Measurements from ENCODE around the gene ANKFN1. TPM values are rescaled to one million over a fixed set of nuclear protein-coding genes. Genes with fewer than 3 reads are reported as not detected.

Gene ANKFN1
- total RNA-seq, 1 donor from 2014 or later = not detected

DNA sequence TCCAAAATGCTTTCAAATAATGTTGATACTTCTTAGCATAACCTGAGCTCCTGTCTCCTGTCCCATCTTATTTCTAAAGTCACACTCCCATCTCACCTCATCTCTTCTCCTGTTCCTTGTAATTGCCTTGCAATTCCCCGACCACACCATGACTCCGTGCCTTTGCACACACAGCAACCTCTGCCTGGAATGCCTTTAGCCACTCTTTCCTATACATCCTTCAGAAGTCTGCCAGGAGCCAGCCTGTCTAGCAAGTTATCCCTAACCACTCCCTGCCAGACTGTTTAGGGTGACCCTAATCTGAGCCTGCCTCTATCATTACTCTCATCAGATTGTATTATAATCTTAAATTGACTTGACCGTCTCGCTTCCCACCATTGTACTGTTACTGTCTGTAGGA is 272.2 kb downstream of the ANKFN1 start:
- no peaks in the 10 kb centered on the region for H3K36me3 Mint-ChIP-seq (ENCODE audit: low read depth, unreplicated experiment)
- FAIRE-seq = no peak
- H3K79me2 ChIP-seq (ENCODE audit: insufficient read depth, low read length) = no peaks in the 10 kb centered on the region
- no peaks in the 10 kb centered on the region for H3K4me1 ChIP-seq (ENCODE audit: insufficient read depth, low read length)
- H3K27ac ChIP-seq (ENCODE audit: low read depth, low read length) = no peak overlapping the region
- H3K9me3 ChIP-seq (ENCODE audit: insufficient read depth, low read depth, low read length) = no peaks in the 10 kb centered on the region
- no peak for DNase-seq (ENCODE audit: low read depth)
- TF ChIP-seq, protein P1, sequence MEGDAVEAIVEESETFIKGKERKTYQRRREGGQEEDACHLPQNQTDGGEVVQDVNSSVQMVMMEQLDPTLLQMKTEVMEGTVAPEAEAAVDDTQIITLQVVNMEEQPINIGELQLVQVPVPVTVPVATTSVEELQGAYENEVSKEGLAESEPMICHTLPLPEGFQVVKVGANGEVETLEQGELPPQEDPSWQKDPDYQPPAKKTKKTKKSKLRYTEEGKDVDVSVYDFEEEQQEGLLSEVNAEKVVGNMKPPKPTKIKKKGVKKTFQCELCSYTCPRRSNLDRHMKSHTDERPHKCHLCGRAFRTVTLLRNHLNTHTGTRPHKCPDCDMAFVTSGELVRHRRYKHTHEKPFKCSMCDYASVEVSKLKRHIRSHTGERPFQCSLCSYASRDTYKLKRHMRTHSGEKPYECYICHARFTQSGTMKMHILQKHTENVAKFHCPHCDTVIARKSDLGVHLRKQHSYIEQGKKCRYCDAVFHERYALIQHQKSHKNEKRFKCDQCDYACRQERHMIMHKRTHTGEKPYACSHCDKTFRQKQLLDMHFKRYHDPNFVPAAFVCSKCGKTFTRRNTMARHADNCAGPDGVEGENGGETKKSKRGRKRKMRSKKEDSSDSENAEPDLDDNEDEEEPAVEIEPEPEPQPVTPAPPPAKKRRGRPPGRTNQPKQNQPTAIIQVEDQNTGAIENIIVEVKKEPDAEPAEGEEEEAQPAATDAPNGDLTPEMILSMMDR (IDR thresholded peaks at IDR 0.05; ENCODE audit: insufficient read depth, low read depth, low read length) = no peak
- no peak for TF ChIP-seq EZH2 (IDR thresholded peaks at IDR 0.05; ENCODE audit: insufficient read depth, low read length)
- H3K4me3 Mint-ChIP-seq (ENCODE audit: unreplicated experiment) = no peak overlapping the region
- H3K27ac Mint-ChIP-seq (ENCODE audit: unreplicated experiment) = no peak overlapping the region
- H3K27me3 ChIP-seq (ENCODE audit: insufficient read depth, low read length) = no peaks in the 10 kb centered on the region
- H3K9me3 Mint-ChIP-seq (ENCODE audit: unreplicated experiment) = no peaks in the 10 kb centered on the region
- H3K4me2 ChIP-seq (ENCODE audit: low read length) = no peak overlapping the region
- H3K9ac ChIP-seq (ENCODE audit: low read length) = no peak overlapping the region
- H3K4me3 ChIP-seq (ENCODE audit: insufficient read depth, low read depth, low read length) = no peak overlapping the region
- H3K27me3 Mint-ChIP-seq (ENCODE audit: low read depth, unreplicated experiment) = peaks cover 4% of the 10 kb centered on the region
- no peaks in the 10 kb centered on the region for H4K20me1 ChIP-seq (ENCODE audit: insufficient read depth, low read length)
- no peak overlapping the region for H2AFZ ChIP-seq (ENCODE audit: low read depth, low read length)
- H3K36me3 ChIP-seq (ENCODE audit: insufficient read depth, low read length) = no peaks in the 10 kb centered on the region
- H3K4me1 Mint-ChIP-seq (ENCODE audit: low read depth, unreplicated experiment) = peaks cover 3% of the 10 kb centered on the region

DNA sequence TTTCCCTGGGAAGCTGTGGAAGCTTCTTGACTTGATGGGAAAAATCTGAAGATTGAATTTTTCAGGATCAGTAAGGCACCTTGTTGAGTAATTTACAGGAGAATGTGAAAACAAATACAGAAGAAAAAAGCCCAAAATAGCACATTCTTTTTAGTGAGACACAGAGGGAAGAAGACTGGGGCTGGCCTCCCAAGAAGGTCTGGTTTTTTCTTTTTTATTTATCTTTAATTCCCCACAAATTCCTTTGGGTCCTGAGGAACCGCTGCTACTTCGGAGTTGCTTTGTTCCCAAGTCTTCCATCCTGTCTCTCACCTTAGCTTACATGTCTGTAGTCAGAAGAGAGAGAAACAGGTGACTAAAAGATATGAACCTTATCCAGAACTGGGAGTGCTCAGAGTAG is 273.6 kb downstream of the ANKFN1 start:
- Histone ChIP-seq H3K4me3 (ENCODE audit: insufficient read depth, low read depth, low read length) (no peak overlapping the region), H3K4me2 (ENCODE audit: low read length) (no peak overlapping the region), H3K27me3 (ENCODE audit: insufficient read depth, low read length) (no peaks in the 10 kb centered on the region), H2AFZ (ENCODE audit: low read depth, low read length) (no peak overlapping the region), H4K20me1 (ENCODE audit: insufficient read depth, low read length) (no peaks in the 10 kb centered on the region), H3K36me3 (ENCODE audit: insufficient read depth, low read length) (no peaks in the 10 kb centered on the region), H3K9ac (ENCODE audit: low read length) (no peak overlapping the region), H3K27ac (ENCODE audit: low read depth, low read length) (no peak overlapping the region), H3K4me1 (ENCODE audit: insufficient read depth, low read length) (no peaks in the 10 kb centered on the region), H3K79me2 (ENCODE audit: insufficient read depth, low read length) (no peaks in the 10 kb centered on the region), H3K9me3 (ENCODE audit: insufficient read depth, low read depth, low read length) (no peaks in the 10 kb centered on the region)
- FAIRE-seq (no peak), DNase-seq (ENCODE audit: low read depth) (no peak)
- Mint-ChIP-seq H3K36me3 (ENCODE audit: low read depth, unreplicated experiment) (no peaks in the 10 kb centered on the region), H3K27ac (ENCODE audit: unreplicated experiment) (no peak overlapping the region), H3K4me3 (ENCODE audit: unreplicated experiment) (no peak overlapping the region), H3K9me3 (ENCODE audit: unreplicated experiment) (no peaks in the 10 kb centered on the region), H3K4me1 (ENCODE audit: low read depth, unreplicated experiment) (peaks cover 6% of the 10 kb centered on the region), H3K27me3 (ENCODE audit: low read depth, unreplicated experiment) (peaks cover 4% of the 10 kb centered on the region)
- TF ChIP-seq EZH2 (IDR thresholded peaks at IDR 0.05; ENCODE audit: insufficient read depth, low read length) = no peak
- TF ChIP-seq, protein P1 (IDR thresholded peaks at IDR 0.05; ENCODE audit: insufficient read depth, low read depth, low read length) = no peak

DNA sequence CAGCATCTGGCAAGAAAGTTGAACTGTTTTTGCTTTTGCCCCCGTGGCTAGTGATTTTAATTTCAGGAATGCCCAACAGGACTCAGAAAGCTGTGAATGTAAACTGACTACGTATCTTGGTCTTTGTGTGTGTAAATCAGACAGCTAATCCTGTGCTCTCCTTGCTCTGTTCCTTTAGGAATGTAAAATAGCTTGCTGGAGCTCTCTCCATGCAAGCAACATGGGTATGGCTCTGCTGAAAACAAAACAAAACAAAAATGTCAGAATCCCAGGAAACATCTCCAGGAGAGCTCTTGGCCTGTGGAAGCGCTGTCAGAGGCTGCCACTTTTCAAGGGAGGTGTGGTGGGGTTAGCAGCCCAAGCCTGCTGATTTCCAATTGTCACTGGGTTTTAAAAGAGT is 278.5 kb downstream of the ANKFN1 start:
- FAIRE-seq (peak; percentile 93), DNase-seq (ENCODE audit: low read depth) (peak; percentile 8)
- H3K27me3 Mint-ChIP-seq (ENCODE audit: low read depth, unreplicated experiment) = no peaks in the 10 kb centered on the region
- Histone ChIP-seq H3K79me2 (ENCODE audit: insufficient read depth, low read length) (no peaks in the 10 kb centered on the region), H2AFZ (ENCODE audit: low read depth, low read length) (no peak overlapping the region), H3K4me1 (ENCODE audit: insufficient read depth, low read length) (no peaks in the 10 kb centered on the region), H3K4me3 (ENCODE audit: insufficient read depth, low read depth, low read length) (no peak overlapping the region), H3K9me3 (ENCODE audit: insufficient read depth, low read depth, low read length) (no peaks in the 10 kb centered on the region), H3K27ac (ENCODE audit: low read depth, low read length) (no peak overlapping the region), H3K4me2 (ENCODE audit: low read length) (no peak overlapping the region), H4K20me1 (ENCODE audit: insufficient read depth, low read length) (no peaks in the 10 kb centered on the region), H3K27me3 (ENCODE audit: insufficient read depth, low read length) (no peaks in the 10 kb centered on the region), H3K9ac (ENCODE audit: low read length) (no peak overlapping the region), H3K36me3 (ENCODE audit: insufficient read depth, low read length) (no peaks in the 10 kb centered on the region)
- TF ChIP-seq EZH2 (IDR thresholded peaks at IDR 0.05; ENCODE audit: insufficient read depth, low read length) = no peak
- TF ChIP-seq, protein P1 (IDR thresholded peaks at IDR 0.05; ENCODE audit: insufficient read depth, low read depth, low read length) = no peak
- peaks cover 6% of the 10 kb centered on the region for H3K4me1 Mint-ChIP-seq (ENCODE audit: low read depth, unreplicated experiment)
- no peaks in the 10 kb centered on the region for H3K36me3 Mint-ChIP-seq (ENCODE audit: low read depth, unreplicated experiment)
- H3K4me3 Mint-ChIP-seq (ENCODE audit: unreplicated experiment) = no peak overlapping the region
- H3K9me3 Mint-ChIP-seq (ENCODE audit: unreplicated experiment) = no peaks in the 10 kb centered on the region
- H3K27ac Mint-ChIP-seq (ENCODE audit: unreplicated experiment) = peak overlapping the region; percentile 1
